Endothelial cell of umbilical vein (primary cell): ENCODE results near the gene NTRK2. TPM values are rescaled to one million over a fixed set of nuclear protein-coding genes. Genes with fewer than 3 reads are reported as not detected.

Experiments used
- BruUV-seq: library from RNA; stranded (reverse); fragments of 400-500 nt; replicated peaks from 2 replicates; lab custom pipeline; 2021; lab: Mats Ljungman, UMichigan
- CTCF ChIA-PET: fragments of 300-600, 350-600 bp; sonication (Branson Sonifier 250); formaldehyde crosslinking; loops from one replicate; lab custom pipeline; 2021; ENCODE audit warnings: antibody characterized with exemption, inconsistent platforms; lab: Charles Lee
- POLR2A ChIA-PET: fragments of 300-600, 350-600 bp; sonication (Branson Sonifier 250); formaldehyde crosslinking; loops from one replicate; lab custom pipeline; 2021; ENCODE audit warnings: antibody characterized with exemption, inconsistent platforms; lab: Charles Lee
- DNase-seq: peaks from one replicate; pipeline ENCODE4 v3.0.0-alpha.2; 2011; ENCODE audit warnings: low read depth, low spot score
- FAIRE-seq: peaks from 2 replicates; lab custom pipeline; 2011; peaks lifted over from hg19 to GRCh38; lab: Jason Lieb, UNC
- H2AFZ ChIP-seq: 2 replicates; pipeline ENCODE4 v1.6.0; 2012; ENCODE audit warnings: low read depth, low read length, control low read depth, inconsistent platforms
- H3K27ac ChIP-seq: 2 replicates; pipeline ENCODE4 v1.5.1; 2011; ENCODE audit warnings: low read depth, mild to moderate bottlenecking, control low read depth, low read length, moderate library complexity; ENCODE audit not compliant: insufficient read depth
- H3K27me3 ChIP-seq, 2 experiments: 2 replicates each; pipeline versions ENCODE4 v1.6.0 to v1.6.1; 2011; ENCODE audit warnings: low read length in 2 of 2, mixed read lengths in 1 of 2; ENCODE audit not compliant: control insufficient read depth in 2 of 2, insufficient read depth in 2 of 2
- H3K36me3 ChIP-seq, 2 experiments: 2 replicates in 1 of 2; 3 replicates in 1 of 2; pipeline ENCODE4 v1.5.1; 2011; ENCODE audit warnings: low read length in 2 of 2, mild to moderate bottlenecking in 1 of 2, moderate library complexity in 1 of 2; ENCODE audit not compliant: control insufficient read depth in 2 of 2, insufficient read depth in 2 of 2; ENCODE audit errors: extremely low read depth in 1 of 2
- H3K4me1 ChIP-seq: 3 replicates; pipeline ENCODE4 v1.5.1; 2011; ENCODE audit warnings: mild to moderate bottlenecking, low read length; ENCODE audit not compliant: control insufficient read depth, insufficient read depth; ENCODE audit errors: extremely low read depth
- H3K4me2 ChIP-seq: 2 replicates; pipeline ENCODE4 v1.6.1; 2011; ENCODE audit warnings: low read length, control low read depth, mixed read lengths; ENCODE audit not compliant: insufficient read depth
- H3K4me3 ChIP-seq, 3 experiments: fragments of 200-600 bp in 1 of 3; sonication (generic), shearing (Covaris generic) in 1 of 3; replicated peaks in 1 of 3; 2 replicates each; pipeline ENCODE4 v1.5.1; 2011 to 2016; ENCODE audit warnings: control low read depth in 3 of 3, low read length in 3 of 3, mild to moderate bottlenecking in 2 of 3, inconsistent platforms in 1 of 3, low read depth in 1 of 3, moderate library complexity in 1 of 3; ENCODE audit not compliant: insufficient read depth in 1 of 3
- H3K79me2 ChIP-seq: 2 replicates; pipeline ENCODE4 v1.6.0; 2012; ENCODE audit warnings: low read length, inconsistent platforms; ENCODE audit not compliant: control insufficient read depth, insufficient read depth
- H3K9ac ChIP-seq: replicated peaks from 2 replicates; pipeline ENCODE3; 2011; ENCODE audit warnings: low read length, control low read depth; ENCODE audit not compliant: insufficient read depth; ENCODE audit errors: extremely low read depth
- H3K9me1 ChIP-seq: replicated peaks from 3 replicates; pipeline ENCODE4 v1.6.0; 2011; ENCODE audit warnings: mild to moderate bottlenecking, low read length; ENCODE audit not compliant: control insufficient read depth, insufficient read depth; ENCODE audit errors: extremely low read depth
- H3K9me3 ChIP-seq: replicated peaks from 2 replicates; pipeline ENCODE4 v1.5.1; 2012; ENCODE audit warnings: low read length, inconsistent platforms; ENCODE audit not compliant: control insufficient read depth, insufficient read depth
- H4K20me1 ChIP-seq: replicated peaks from 2 replicates; pipeline ENCODE3; 2011; ENCODE audit warnings: mild to moderate bottlenecking, low read length; ENCODE audit not compliant: control insufficient read depth, insufficient read depth; ENCODE audit errors: extremely low read depth
- EZH2 ChIP-seq: IDR thresholded peaks from 2 replicates; pipeline ENCODE4 v1.6.1; 2012; ENCODE audit warnings: borderline replicate concordance, low read depth, mild to moderate bottlenecking, moderate library complexity, low read length, inconsistent platforms; ENCODE audit not compliant: severe bottlenecking
- FOS ChIP-seq: IDR thresholded peaks from 2 replicates; pipeline ENCODE4 v1.6.1; 2011; ENCODE audit warnings: mild to moderate bottlenecking, low read length, moderate library complexity, borderline replicate concordance; ENCODE audit not compliant: insufficient read depth
- GATA2 ChIP-seq: IDR thresholded peaks from 2 replicates; pipeline ENCODE4 v1.7.0; 2011; ENCODE audit warnings: low read depth, mild to moderate bottlenecking, moderate library complexity, mixed read lengths, low read length; ENCODE audit not compliant: insufficient read length, insufficient read depth
- JUN ChIP-seq: IDR thresholded peaks from 2 replicates; pipeline ENCODE4 v1.6.1; 2011; ENCODE audit warnings: borderline replicate concordance, low read depth; ENCODE audit not compliant: insufficient read length, insufficient read depth
- MAX ChIP-seq: IDR thresholded peaks from 2 replicates; pipeline ENCODE4 v1.6.1; 2011; ENCODE audit not compliant: insufficient read depth, insufficient read length
- MYC ChIP-seq: IDR thresholded peaks from one replicate; pipeline ENCODE4 v1.6.1; 2011; ENCODE audit warnings: mild to moderate bottlenecking, low read depth, low read length
- POLR2A ChIP-seq: IDR thresholded peaks from 2 replicates; pipeline ENCODE4 v1.6.1; 2012; ENCODE audit warnings: low read depth, mild to moderate bottlenecking, control low read depth, low read length
- POLR2AphosphoS5 ChIP-seq: IDR thresholded peaks from 2 replicates; pipeline ENCODE4 v1.6.1; 2012; ENCODE audit warnings: low read depth, mild to moderate bottlenecking, control low read depth, low read length, moderate library complexity; ENCODE audit not compliant: insufficient read depth
- dilution Hi-C: fragments of 300-500 bp; cut with MboI; formaldehyde crosslinking; loops from one replicate; pipeline ENCODE4 v1.15.0; 2019; ENCODE audit warnings: low sequenced_read_pairs; ENCODE audit not compliant: extremely low pct_ligation_motif_present
- intact Hi-C: fragments of 100-400 bp; cut with micrococcal nuclease; formaldehyde crosslinking; loops from one replicate; pipeline ENCODE4 v1.10.0; 2022
- polyA plus RNA-seq, 4 experiments: library from polyadenylated mRNA; depleted of rRNA in 3 of 4; stranded (reverse) in 3 of 4; unstranded in 1 of 4; fragments of >200 nt; gene quantifications; 2 replicates each; pipeline versions ENCODE4 v1.2.1 to v1.2.3, GENCODE V29; 2011 to 2012; ENCODE audit warnings: missing spikeins in 1 of 4
- total RNA-seq: library from RNA; stranded (reverse); gene quantifications from 2 replicates; pipeline ENCODE4 v1.2.3, GENCODE V29; 2021
- TF ChIP-seq, protein P1 (sequence below), 2 donors: IDR thresholded peaks; 1 replicate in 1 of 2; 2 replicates in 1 of 2; pipeline ENCODE4 v1.5.1; 2011; ENCODE audit warnings: low read length in 2 of 2, mild to moderate bottlenecking in 2 of 2, moderate library complexity in 2 of 2, control low read depth in 1 of 2, inconsistent platforms in 1 of 2, low read depth in 1 of 2; ENCODE audit not compliant: insufficient read depth in 1 of 2; ENCODE audit errors: extremely low read depth in 1 of 2

NTRK2 gene
- total and polyA plus RNA-seq, 2 donors (not counting 3 experiments of a cell fraction or from before 2014, with no cell fraction given): 0.01 to 0.13 TPM

DNA sequence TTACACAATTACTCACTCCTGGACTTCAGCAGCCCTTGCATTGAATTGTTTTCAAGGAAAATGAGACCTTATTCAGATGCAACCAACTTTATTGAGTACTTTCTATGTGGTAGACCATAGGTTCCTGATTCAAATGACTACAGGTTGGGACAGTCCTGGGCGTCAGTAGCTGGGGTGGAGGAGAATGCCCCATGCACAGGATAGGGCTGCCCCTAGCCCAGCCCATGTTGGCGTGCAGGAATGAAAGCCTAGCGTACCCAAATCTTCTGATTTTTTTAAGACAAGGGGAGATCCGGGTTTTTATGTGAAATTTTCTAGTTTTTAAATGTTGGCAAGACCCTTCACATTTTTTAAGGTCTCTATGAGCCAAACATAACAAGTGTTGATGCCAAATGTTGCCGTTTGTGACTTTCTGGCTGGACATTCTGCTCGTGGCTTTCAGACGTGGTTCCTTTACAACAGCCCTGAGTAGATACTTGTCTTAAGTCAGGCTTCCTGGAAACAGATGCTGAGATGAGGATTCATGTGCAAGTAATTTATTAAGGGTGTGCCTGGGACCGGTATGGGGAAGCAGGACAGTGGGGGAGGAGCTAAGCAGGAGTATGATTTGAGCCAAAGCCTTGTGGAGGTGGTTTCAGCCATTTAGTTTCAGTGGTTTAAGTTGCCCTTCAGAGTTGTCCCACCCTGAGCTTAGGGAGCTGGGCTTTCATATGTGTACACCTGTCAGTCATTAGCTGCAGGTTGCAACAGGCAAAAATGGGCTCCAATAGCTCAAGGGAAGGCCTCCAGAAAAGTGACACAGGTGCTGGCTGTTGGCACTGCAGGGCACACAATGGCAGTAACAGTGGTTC lies 154.1 kb downstream of the NTRK2 start:
- no peaks in the 10 kb centered on the region for H4K20me1 ChIP-seq
- no peaks in the 10 kb centered on the region for H3K9me1 ChIP-seq
- H3K27ac ChIP-seq: no peak overlapping the region
- TF ChIP-seq POLR2A (no peak), JUN (no peak), FOS (no peak), POLR2AphosphoS5 (no peak), MAX (no peak), MYC (no peak), EZH2 (no peak), GATA2 (no peak)
- TF ChIP-seq, protein P1, sequence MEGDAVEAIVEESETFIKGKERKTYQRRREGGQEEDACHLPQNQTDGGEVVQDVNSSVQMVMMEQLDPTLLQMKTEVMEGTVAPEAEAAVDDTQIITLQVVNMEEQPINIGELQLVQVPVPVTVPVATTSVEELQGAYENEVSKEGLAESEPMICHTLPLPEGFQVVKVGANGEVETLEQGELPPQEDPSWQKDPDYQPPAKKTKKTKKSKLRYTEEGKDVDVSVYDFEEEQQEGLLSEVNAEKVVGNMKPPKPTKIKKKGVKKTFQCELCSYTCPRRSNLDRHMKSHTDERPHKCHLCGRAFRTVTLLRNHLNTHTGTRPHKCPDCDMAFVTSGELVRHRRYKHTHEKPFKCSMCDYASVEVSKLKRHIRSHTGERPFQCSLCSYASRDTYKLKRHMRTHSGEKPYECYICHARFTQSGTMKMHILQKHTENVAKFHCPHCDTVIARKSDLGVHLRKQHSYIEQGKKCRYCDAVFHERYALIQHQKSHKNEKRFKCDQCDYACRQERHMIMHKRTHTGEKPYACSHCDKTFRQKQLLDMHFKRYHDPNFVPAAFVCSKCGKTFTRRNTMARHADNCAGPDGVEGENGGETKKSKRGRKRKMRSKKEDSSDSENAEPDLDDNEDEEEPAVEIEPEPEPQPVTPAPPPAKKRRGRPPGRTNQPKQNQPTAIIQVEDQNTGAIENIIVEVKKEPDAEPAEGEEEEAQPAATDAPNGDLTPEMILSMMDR (IDR thresholded peaks at IDR 0.05; ENCODE audit: extremely low read depth in 1 of 2, insufficient read depth in 1 of 2, low read depth in 1 of 2, low read length in 2 of 2): no peak
- DNase-seq (peak; percentile 8), FAIRE-seq (no peak)
- intact Hi-C loops (no loop called here), dilution Hi-C loops (no loop called here)
- no peaks in the 10 kb centered on the region for H3K36me3 ChIP-seq
- BruUV-seq: no TSS peak
- POLR2A ChIA-PET: no interaction called here
- H3K9me3 ChIP-seq: no peaks in the 10 kb centered on the region
- H3K4me3 ChIP-seq: no peak overlapping the region
- no peak overlapping the region for H3K9ac ChIP-seq
- no peak overlapping the region for H2AFZ ChIP-seq
- H3K79me2 ChIP-seq: no peaks in the 10 kb centered on the region
- no peaks in the 10 kb centered on the region for H3K4me1 ChIP-seq
- CTCF ChIA-PET: interaction anchor here (1.0 kb wide), 1 partner anchor 10 kb away, joined by 3 read pairs; no protein-coding TSS in a partner anchor
- H3K4me2 ChIP-seq: no peak overlapping the region
- no peaks in the 10 kb centered on the region for H3K27me3 ChIP-seq
